Keratinocyte (primary cell): ENCODE results near the gene ZC3H18. TPM values are rescaled to one million over a fixed set of nuclear protein-coding genes. Genes with fewer than 3 reads are reported as not detected.

Experiments
- DNase-seq: peaks from one replicate; pipeline ENCODE4 v3.0.0-alpha.2; 2011; ENCODE audit warnings: low read depth, missing footprints, low spot score
- FAIRE-seq: peaks from 2 replicates; lab custom pipeline; 2011; peaks lifted over from hg19 to GRCh38; lab: Jason Lieb, UNC
- H2AFZ ChIP-seq: 2 replicates; pipeline ENCODE4 v1.6.0; 2012; ENCODE audit warnings: low read length, control low read depth, inconsistent platforms; ENCODE audit not compliant: control insufficient read depth
- H3K27ac ChIP-seq: 2 replicates; pipeline ENCODE4 v1.5.1; 2011; ENCODE audit warnings: low read length; ENCODE audit not compliant: control insufficient read depth, insufficient read depth
- H3K27me3 ChIP-seq: 3 replicates; pipeline ENCODE4 v1.6.0; 2011; ENCODE audit warnings: low read length; ENCODE audit not compliant: control insufficient read depth, insufficient read depth; ENCODE audit errors: extremely low read depth
- H3K36me3 ChIP-seq, 2 experiments: 2 replicates in 1 of 2; 3 replicates in 1 of 2; pipeline ENCODE4 v1.5.1; 2011; ENCODE audit warnings: low read length in 2 of 2, mild to moderate bottlenecking in 1 of 2; ENCODE audit not compliant: control insufficient read depth in 2 of 2, insufficient read depth in 2 of 2; ENCODE audit errors: extremely low read depth in 1 of 2
- H3K4me1 ChIP-seq: 3 replicates; pipeline ENCODE4 v1.5.1; 2011; ENCODE audit warnings: low read length; ENCODE audit not compliant: control insufficient read depth, insufficient read depth; ENCODE audit errors: extremely low read depth
- H3K4me2 ChIP-seq: 3 replicates; pipeline ENCODE4 v1.6.0; 2011; ENCODE audit warnings: low read depth, low read length; ENCODE audit not compliant: control insufficient read depth, insufficient read depth; ENCODE audit errors: extremely low read depth
- H3K4me3 ChIP-seq, 3 experiments: fragments of 200-600 bp in 1 of 3; sonication (generic) in 1 of 3; 2 replicates in 2 of 3; 3 replicates in 1 of 3; pipeline ENCODE4 v1.5.1; 2011 to 2016; ENCODE audit warnings: low read length in 3 of 3, mild to moderate bottlenecking in 3 of 3, control low read depth in 2 of 3, inconsistent platforms in 1 of 3, low read depth in 1 of 3, mixed read lengths in 1 of 3, mixed run types in 1 of 3, moderate library complexity in 1 of 3; ENCODE audit not compliant: control insufficient read depth in 2 of 3, insufficient read depth in 2 of 3; ENCODE audit errors: extremely low read depth in 1 of 3
- H3K79me2 ChIP-seq: 2 replicates; pipeline ENCODE4 v1.6.0; 2012; ENCODE audit warnings: low read length; ENCODE audit not compliant: control insufficient read depth, insufficient read depth
- H3K9ac ChIP-seq: 3 replicates; pipeline ENCODE4 v1.6.0; 2011; ENCODE audit warnings: low read length; ENCODE audit not compliant: control insufficient read depth, insufficient read depth; ENCODE audit errors: extremely low read depth
- H3K9me1 ChIP-seq: 3 replicates; pipeline ENCODE4 v1.6.0; 2011; ENCODE audit warnings: low read length; ENCODE audit not compliant: control insufficient read depth, insufficient read depth; ENCODE audit errors: extremely low read depth
- H3K9me3 ChIP-seq: 2 replicates; pipeline ENCODE4 v1.5.1; 2012; ENCODE audit warnings: low read depth, low read length; ENCODE audit not compliant: control insufficient read depth
- H4K20me1 ChIP-seq: 3 replicates; pipeline ENCODE4 v1.6.0; 2011; ENCODE audit warnings: low read length; ENCODE audit not compliant: control insufficient read depth, insufficient read depth; ENCODE audit errors: extremely low read depth
- EZH2 ChIP-seq: IDR thresholded peaks from one replicate; pipeline ENCODE4 v1.6.1; 2012; ENCODE audit warnings: inconsistent platforms, mild to moderate bottlenecking, low read length, moderate library complexity
- dilution Hi-C: fragments of 300-500 bp; cut with MboI; formaldehyde crosslinking; loops from one replicate; pipeline ENCODE4 v1.7.0; 2020; ENCODE audit warnings: low sequenced_read_pairs; ENCODE audit not compliant: extremely low pct_ligation_motif_present
- polyA plus RNA-seq, 5 experiments: library from polyadenylated mRNA; depleted of rRNA in 3 of 5; stranded (reverse) in 3 of 5; stranded (forward) in 1 of 5; unstranded in 1 of 5; fragments of >200 nt; gene quantifications; 1 replicate in 1 of 5; 2 replicates in 3 of 5; 3 replicates in 1 of 5; pipeline versions ENCODE4 v1.2.1 to v1.2.3, GENCODE V29; 2011 to 2012; ENCODE audit warnings: missing spikeins in 2 of 5, low read depth in 1 of 5, low replicate concordance in 1 of 5
- TF ChIP-seq, protein P1 (sequence below), 3 experiments: IDR thresholded peaks in 1 of 3; conservative IDR thresholded peaks in 1 of 3; optimal IDR thresholded peaks in 1 of 3; 2 replicates in 2 of 3; 3 replicates in 1 of 3; pipeline versions ENCODE3 to v1.5.1; 2011; ENCODE audit warnings: low read length in 3 of 3, mild to moderate bottlenecking in 3 of 3, moderate library complexity in 2 of 3, control low read depth in 1 of 3, inconsistent platforms in 1 of 3; ENCODE audit not compliant: insufficient read depth in 2 of 3; ENCODE audit errors: extremely low read depth in 1 of 3

ZC3H18 gene
- polyA plus RNA-seq, 1 donor (not counting 4 experiments of a cell fraction or from before 2014, with no cell fraction given): 7.5 TPM

GRCh38 chr16:88525663-88525990 lies 44.6 kb upstream of the ZC3H18 start:
- no peaks in the 10 kb centered on the region for H3K27me3 ChIP-seq
- dilution Hi-C loops: no loop called here
- DNase-seq (no peak), FAIRE-seq (no peak)
- H2AFZ ChIP-seq: no peak overlapping the region
- no peak overlapping the region for H3K4me2 ChIP-seq
- H3K9me1 ChIP-seq: no peaks in the 10 kb centered on the region
- H3K4me3 ChIP-seq: no peak overlapping the region
- H3K9ac ChIP-seq: no peak overlapping the region
- no peak for TF ChIP-seq EZH2
- TF ChIP-seq, protein P1, sequence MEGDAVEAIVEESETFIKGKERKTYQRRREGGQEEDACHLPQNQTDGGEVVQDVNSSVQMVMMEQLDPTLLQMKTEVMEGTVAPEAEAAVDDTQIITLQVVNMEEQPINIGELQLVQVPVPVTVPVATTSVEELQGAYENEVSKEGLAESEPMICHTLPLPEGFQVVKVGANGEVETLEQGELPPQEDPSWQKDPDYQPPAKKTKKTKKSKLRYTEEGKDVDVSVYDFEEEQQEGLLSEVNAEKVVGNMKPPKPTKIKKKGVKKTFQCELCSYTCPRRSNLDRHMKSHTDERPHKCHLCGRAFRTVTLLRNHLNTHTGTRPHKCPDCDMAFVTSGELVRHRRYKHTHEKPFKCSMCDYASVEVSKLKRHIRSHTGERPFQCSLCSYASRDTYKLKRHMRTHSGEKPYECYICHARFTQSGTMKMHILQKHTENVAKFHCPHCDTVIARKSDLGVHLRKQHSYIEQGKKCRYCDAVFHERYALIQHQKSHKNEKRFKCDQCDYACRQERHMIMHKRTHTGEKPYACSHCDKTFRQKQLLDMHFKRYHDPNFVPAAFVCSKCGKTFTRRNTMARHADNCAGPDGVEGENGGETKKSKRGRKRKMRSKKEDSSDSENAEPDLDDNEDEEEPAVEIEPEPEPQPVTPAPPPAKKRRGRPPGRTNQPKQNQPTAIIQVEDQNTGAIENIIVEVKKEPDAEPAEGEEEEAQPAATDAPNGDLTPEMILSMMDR (optimal IDR thresholded peaks at IDR 0.05 in 1 of 3, IDR thresholded peaks at IDR 0.05 in 1 of 3, conservative IDR thresholded peaks at IDR 0.05 in 1 of 3; ENCODE audit: extremely low read depth in 1 of 3, insufficient read depth in 2 of 3, low read length in 3 of 3): no peak
- no peaks in the 10 kb centered on the region for H4K20me1 ChIP-seq
- H3K9me3 ChIP-seq: no peaks in the 10 kb centered on the region
- H3K27ac ChIP-seq: no peak overlapping the region
- H3K36me3 ChIP-seq: peaks cover 0 to 4% of the 10 kb centered on the region in 2 experiments
- H3K79me2 ChIP-seq: no peaks in the 10 kb centered on the region
- no peaks in the 10 kb centered on the region for H3K4me1 ChIP-seq

DNA sequence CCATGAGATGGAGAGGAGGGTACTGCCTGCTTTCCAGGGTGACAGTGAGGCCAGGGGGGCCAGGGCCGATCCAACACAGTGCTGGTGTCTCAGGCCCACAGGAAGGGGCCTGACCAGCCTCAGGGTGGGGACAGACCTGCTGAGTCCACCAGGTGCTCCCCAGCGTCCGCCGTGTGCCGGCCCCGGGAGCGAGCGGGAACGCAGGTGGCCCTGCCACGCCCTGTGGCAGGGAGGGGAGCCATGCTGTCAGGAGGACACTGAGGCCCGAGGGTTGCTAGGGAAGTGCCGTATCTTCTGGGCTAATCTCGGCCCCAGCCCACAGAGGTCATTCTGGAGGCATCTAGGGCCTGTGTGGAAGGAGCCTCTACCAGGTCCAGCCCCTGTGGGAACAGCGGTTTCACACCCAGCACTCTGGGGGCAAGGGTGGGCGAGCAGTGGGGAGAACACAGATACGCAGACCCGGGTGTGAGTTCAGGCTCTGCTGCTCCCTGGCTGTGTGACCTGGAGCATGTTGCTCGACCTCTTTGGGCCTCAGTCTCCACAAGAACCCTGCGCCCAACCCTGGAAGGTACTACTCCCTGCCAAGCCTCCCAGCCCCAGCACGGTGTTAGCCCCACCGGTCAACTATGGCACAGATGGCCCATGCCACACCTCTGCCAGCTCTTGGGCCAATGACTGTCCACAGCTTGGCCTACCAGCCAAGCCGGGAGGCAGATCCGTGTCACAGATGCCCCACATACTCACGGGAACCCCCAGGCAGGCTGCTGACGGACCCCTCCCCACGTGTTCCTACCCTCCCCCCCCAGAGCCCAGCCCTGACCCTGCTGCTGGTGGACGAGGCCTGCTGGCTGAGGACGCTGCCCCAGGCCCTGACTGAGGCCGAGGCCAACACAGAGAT lies 43.9 kb upstream of the ZC3H18 start:
- dilution Hi-C loops: no loop called here
- Histone ChIP-seq H3K9me3 (no peaks in the 10 kb centered on the region), H2AFZ (no peak overlapping the region), H3K27ac (no peak overlapping the region), H3K79me2 (no peaks in the 10 kb centered on the region), H3K36me3 (peaks cover 0 to 4% of the 10 kb centered on the region in 2 experiments), H3K4me2 (no peak overlapping the region), H4K20me1 (no peaks in the 10 kb centered on the region), H3K9me1 (no peaks in the 10 kb centered on the region), H3K27me3 (no peaks in the 10 kb centered on the region), H3K4me1 (no peaks in the 10 kb centered on the region), H3K9ac (no peak overlapping the region), H3K4me3 (no peak overlapping the region)
- DNase-seq: no peak
- no peak for TF ChIP-seq EZH2
- TF ChIP-seq, protein P1 (optimal IDR thresholded peaks at IDR 0.05 in 1 of 3, IDR thresholded peaks at IDR 0.05 in 1 of 3, conservative IDR thresholded peaks at IDR 0.05 in 1 of 3; ENCODE audit: extremely low read depth in 1 of 3, insufficient read depth in 2 of 3, low read length in 3 of 3): no peak
- no peak for FAIRE-seq
